AG09319 (cell line): ENCODE results near the gene DEFB124.

Experiments used
- DNase-seq: peaks from one replicate; pipeline ENCODE4 v3.0.0-alpha.2; 2010; ENCODE audit warnings: low read depth; ENCODE audit errors: extremely low read depth
- CTCF ChIP-seq: IDR thresholded peaks from 2 replicates; pipeline ENCODE4 v1.5.1; 2011; ENCODE audit warnings: low read depth, mild to moderate bottlenecking, inconsistent platforms, low read length, moderate library complexity

Gene DEFB124

DNA sequence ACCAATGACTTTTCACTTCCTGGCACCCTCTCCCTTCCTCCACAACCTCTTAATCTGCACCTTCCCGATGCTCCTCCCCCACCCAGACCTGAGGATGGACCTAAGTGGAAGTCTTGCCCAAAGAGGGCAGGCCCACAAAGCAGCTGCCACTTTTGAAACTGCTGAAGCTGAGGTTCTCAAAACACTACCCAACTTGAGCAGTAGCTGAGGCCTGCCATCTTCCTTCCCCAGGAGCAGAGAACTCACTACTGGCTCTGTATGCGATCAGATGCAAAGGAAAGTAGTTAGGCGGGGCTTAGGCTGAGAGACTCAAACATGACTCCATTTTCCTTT, 40.8 kb upstream of the DEFB124 start:
- DNase-seq = no peak
- no peak for TF ChIP-seq CTCF

DNA sequence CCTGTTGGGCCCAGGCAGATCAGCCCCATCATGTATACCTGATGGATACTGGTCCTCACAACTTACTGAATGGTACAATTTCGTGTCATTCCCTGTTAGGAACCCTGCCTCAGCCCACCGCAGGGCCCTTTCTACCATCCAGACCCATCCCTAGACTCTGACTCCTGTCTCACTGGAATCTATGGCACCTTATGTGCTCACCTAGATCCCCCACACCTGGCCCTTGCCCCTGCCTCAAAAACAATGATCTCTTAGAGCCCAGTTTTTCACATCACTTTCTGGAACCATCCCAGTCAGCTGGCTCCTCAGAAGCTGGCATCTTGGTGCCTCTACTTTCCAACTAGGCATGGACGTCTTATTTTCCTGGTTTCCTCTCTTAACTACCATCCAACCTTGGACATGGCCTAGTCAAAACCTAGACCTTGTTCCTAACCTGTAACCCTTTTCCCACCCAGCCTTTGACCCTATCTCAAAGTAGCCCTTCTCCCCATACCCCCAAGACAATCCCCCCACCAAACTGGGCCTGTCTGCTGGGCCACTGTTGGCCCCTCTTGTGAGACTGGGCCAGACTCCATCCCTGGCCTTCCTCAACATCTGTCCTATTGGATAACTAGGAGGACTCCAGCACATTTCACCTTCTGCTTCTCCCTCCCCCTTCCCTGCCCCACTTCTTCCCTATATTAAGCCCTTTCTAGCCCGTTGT, 40.3 kb upstream of the DEFB124 start:
- TF ChIP-seq CTCF = no peak
- DNase-seq = no peak

DNA sequence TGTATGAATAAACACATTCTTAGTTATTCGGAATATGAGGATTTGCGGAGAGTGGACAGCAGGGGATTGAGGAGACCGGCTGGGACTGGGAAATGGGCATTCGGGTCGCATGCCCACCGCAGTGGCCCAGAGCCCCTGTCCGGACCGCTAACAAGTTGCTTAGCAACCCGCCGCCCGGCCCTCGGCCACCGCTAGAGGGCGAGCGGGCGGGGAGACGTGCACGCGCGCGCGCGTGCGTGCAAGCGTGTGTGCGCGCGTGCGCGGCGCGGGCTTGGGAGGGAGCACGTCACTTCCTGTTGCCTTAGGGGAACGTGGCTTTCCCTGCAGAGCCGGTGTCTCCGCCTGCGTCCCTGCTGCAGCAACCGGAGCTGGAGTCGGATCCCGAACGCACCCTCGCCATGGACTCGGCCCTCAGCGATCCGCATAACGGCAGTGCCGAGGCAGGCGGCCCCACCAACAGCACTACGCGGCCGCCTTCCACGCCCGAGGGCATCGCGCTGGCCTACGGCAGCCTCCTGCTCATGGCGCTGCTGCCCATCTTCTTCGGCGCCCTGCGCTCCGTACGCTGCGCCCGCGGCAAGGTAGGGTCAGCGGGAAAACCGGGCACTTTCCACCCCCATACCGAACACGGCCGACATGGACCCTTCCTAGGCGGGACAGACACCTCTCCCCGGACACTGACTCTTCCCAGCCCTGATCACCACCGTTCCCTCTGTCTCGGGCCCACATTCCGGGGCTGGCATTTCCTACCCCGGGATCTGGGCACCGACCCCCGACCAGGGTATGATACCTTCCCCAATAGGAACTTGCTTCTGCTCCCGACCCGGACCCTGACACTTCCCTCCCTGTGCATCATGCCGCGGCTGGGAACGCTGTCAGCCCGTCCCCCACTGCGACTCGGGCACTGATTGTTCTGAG, 39.5 kb upstream of the DEFB124 start, which contains the start of gene HM13:
Gene HM13 (plus strand): TSS at position 289 of the 918 bp plus-strand sequence. CDS start 110 bp downstream, at position 399.
- DNase-seq = peak; percentile 87
- peak; percentile 54 for TF ChIP-seq CTCF

DNA sequence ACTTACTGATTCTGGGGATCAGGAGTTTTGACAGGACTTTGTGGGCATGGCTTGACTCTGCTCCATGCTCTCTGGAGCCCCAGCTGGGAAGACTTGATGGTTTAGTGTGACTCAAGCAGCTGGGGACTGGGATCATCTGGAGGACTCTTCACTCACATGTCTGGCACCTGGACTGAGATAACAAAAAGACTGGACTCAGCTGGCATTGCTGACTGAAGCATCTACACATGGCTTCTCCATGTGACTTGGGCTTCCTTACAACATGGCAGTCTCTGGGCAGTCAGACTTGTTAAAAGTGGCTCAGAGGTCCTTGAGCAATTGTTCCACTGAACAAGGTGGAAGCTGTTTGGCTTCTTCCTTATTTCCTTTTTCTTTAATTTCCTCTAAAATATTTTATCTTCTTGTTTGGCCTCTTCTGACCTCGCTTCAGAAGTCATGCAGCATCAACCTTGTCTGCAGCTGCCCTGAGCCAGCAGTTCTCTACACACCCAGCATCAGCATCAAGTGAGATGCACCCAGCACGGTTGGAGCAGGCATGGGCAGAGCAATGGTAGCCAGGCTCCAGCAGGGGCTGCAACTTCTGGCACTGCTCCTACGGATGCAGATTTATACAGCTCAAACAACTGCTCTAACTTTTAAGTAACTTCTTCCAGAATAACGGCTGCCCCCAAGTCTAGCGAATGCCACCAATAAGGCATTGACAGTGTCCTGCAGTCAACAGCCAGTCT, 33.8 kb upstream of the DEFB124 start:
- no peak for DNase-seq
- no peak for TF ChIP-seq CTCF

DNA sequence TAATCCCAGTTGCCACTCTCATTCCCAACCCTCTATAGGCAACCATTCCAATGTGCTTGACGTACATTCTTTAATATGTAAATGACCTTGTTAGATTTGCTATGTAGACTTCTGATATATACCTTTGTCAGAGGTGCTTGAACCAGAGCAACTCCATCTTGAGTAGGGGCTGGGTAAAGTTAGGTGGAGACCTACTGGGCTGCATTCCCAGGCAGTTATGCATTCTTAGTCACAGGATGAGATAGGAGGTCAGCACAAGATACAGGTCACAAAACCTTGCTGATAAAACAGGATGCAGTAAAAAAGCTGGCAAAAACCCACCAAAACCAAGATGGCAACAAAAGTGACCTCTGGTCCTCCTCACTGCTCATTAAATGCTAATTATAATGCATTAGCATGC, 31.0 kb upstream of the DEFB124 start:
- DNase-seq = no peak

GRCh38 chr20:31502884-31503673, 28.2 kb upstream of the DEFB124 start:
- TF ChIP-seq CTCF = peak; percentile 85
- peak; percentile 38 for DNase-seq

More for the DNA sequence above, 31.0 kb upstream of the DEFB124 start:
- no peak for TF ChIP-seq CTCF
